ENCODE measurements around the gene DMAC1.

Gene DMAC1, protein sequence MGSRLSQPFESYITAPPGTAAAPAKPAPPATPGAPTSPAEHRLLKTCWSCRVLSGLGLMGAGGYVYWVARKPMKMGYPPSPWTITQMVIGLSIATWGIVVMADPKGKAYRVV

DNA sequence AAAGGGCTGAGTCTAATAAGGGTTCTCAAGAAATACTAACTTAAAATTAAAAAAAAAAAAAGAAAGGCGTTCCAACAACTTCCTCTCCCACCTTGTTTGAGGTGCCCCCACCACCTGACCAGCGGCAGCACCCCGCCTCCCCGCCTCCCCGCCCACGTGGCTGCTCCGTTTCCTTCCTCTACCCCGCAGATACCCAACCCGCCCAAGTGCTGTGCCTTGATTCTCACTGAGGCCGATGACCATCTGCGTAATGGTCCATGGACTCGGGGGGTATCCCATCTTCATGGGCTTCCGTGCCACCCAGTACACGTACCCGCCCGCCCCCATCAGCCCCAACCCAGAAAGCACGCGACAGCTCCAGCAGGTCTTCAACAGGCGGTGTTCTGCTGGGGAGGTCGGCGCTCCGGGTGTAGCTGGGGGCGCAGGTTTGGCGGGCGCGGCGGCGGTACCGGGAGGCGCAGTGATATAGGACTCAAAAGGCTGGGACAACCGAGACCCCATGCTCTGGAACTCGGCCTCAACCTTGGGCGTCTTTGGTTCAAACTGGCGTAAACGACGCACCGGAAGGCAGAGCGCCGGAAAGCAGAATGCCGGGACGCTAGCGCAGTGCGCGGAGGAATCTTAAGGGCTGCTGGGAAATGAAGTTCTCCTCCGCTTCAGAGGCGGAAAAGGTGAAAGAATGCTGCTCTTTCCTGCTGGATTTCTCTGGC, at the start of gene DMAC1:
TSS of gene DMAC1 (minus strand) at position 545 of the 710 bp plus-strand sequence. CDS start at position 501, 44 bp downstream.
- peak; percentile 79 for DNase-seq (ENCODE audit: low spot score)

DNA sequence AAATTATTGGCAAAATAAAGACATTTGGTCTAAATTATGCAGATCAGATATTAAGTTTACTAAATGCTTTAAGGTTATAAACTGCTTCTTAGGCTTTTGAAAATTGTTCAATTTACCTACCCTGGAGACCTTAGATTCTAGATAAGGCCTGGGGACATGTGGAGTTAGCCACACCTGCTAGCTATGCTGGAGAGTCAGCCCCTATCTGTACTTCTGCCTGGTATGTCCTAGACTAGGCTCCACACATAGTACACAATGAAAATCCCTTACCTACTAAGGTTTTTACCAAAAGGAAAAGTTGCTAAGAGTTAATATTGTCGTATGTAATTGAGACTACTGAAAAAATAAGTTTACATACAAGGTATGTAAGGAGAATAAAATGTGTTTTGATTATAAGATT, 49.8 kb upstream of the DMAC1 start:
- no peak for DNase-seq (ENCODE audit: low spot score)

DNA sequence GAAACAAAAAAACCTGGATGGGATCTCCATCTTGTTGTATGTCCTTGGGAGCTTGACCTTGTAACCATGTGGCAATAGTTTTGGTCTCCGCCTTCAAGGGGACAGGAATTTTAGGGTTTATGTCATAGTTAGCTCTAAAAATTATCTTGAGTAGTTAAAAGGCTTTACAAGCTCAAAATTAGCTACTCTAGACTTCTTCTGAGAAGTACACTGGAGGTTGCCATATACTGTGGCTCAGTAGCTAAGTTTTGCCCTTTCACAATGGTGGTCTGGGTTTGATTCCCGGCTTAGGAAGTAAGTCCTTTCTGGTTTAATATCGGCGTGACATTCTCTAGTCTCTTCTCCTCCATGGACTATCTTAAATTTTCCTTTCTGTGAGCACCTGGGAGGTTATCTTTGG, 48.9 kb upstream of the DMAC1 start:
- no peak for DNase-seq (ENCODE audit: low spot score)

DNA sequence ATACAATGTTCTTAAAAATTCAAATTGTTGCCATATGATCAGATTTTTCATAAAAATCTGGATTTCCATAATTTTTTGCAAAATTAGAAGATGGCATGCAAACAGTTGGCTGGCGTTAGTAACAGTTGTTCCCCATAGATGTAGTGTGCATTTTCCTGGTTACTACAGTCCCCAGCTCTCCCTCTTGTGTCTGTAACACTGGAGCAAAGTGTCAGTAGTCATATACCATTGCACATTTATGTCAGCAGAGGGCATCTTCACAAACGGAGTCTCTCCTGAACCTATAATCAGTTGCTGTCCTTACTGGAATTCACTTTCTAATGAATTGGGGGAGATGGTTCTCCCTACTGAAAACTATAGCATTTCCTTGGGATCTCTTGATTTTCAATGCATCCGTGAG, 44.7 kb upstream of the DMAC1 start:
- DNase-seq (ENCODE audit: low spot score) = peak; percentile 83

DNA sequence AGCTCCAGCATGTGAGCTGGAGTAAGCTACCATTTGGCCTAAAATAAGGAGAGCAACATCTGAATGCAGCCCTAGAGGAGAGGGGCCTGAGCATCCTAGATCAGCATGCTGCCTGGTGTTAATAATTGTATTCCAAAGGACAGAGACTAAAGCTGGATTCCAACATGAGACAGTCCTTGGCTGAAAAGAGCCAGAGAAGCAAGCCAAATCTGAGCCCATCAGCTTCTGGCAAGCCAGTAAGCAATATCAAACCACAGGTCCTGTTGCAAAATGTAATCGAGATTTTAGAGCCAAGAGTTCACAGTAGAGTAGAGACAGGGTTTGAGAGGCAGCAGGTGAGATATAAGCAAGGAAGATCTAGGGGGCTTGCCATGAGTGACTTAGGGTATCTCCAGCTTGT, 42.3 kb upstream of the DMAC1 start:
- DNase-seq (ENCODE audit: low spot score) = no peak

DNA sequence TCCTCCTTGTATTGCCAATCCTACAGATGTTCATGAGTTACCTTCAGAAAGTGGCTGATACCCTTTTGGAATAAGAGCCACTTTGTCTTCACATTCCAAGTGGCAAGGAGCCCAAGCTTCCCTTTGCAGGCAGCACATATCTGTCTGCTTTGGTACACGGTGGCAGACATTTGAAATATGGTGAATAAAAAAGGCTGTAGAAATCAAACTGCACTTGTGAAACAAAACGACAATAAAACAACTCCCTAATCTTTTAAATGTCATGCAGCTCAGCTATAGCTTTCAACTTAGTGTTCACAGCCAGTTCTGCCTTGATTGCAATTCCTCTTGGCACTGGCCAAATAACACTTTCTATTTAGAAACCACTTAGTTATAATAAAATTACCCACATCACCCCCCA, 35.0 kb upstream of the DMAC1 start:
- DNase-seq (ENCODE audit: low spot score) = no peak

DNA sequence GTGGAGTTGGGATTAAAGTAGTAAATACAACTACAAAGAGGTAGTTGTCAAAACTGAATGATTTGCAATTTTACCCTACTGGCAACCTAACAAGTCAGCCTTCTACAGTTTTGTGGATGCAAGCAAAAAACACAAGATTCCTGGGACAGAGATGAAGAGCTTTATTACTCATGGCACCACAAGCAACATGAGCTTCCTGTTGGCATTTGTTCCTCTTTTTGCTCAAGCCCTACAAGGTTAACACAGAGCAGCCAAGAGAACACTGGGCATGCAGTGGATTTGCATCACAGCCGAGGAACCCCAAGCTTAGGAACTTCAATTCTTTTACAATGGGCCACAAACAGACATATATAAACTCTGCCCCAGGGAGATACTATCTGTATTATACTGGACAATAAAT, 28.8 kb upstream of the DMAC1 start:
- no peak for DNase-seq (ENCODE audit: low spot score)

DNA sequence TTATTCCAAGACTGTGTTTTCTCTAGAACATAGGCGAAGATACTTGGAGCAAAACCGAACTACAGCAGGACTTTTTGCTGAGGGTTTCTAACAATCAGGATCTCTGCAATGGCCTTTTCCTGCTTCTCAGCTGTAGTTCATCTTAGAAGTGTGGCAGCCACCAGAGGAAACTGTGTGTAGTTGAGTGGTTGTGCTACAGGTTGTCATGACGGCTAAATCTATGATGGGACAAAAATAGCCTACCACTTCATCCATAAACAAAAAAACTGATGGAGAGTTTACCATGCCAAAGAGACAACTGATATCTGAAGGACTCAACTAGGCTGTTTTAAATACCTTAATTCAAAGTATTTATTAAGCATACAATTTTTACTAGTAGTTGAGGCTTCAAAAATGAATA, 28.2 kb upstream of the DMAC1 start:
- no peak for DNase-seq (ENCODE audit: low spot score)

DNA sequence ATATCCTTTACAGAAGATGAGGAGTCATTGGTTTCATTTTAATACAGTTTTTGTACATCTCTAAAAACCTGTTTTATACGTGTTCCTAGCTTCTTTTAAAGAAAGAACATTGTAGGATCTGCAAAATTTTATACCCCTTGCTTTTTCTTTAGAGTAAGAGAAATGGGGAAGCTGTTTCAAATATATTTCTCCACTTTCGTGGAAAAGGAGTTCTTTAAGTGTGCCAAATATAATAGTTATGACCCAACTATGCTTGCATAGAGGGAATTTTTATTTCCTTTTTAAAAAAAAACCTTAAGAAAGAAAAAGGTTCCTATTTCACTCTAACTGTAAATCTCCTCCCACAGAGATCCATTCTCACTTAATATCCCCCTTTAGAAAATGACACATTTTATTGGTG, 27.5 kb upstream of the DMAC1 start:
- no peak for DNase-seq (ENCODE audit: low spot score)

DNA sequence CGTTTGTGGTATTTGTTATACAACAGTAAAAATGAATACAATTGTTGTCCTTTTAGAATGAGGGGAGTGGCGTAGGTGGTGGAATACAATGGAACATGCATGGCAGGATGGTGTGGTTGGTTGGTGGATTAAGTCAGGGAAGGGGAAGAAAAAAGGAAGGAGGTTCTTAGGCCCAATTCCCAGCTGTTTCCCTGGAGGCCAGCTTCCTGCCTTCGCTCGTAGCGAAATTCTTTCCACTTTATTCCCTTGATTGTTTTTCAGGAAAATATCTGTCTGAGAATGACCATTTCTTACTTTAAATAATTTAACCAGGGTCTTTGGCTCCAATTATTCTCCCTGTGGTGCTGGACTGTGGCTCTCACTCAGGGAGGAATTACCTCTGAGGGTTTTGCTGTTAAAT, 24.1 kb upstream of the DMAC1 start:
- DNase-seq (ENCODE audit: low spot score) = no peak

DNA sequence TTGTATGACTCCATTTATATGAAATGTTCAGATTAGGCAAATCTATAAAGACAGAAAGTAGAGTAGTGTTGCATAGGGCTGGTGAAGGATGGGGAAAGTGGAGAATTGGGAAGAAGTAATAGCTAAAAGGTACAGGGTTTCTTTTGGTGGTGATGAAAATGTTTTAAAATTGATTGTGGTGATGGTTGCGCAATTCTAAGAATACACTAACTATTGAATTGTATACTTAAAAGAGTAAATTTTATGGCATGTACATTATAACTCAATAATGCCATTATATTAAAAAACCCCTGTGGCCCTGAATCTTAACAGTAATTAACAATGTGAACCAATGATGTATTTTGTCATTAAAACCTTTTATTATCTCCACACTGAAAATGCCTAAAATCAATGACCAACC, 20.4 kb upstream of the DMAC1 start:
- no peak for DNase-seq (ENCODE audit: low spot score)

DNA sequence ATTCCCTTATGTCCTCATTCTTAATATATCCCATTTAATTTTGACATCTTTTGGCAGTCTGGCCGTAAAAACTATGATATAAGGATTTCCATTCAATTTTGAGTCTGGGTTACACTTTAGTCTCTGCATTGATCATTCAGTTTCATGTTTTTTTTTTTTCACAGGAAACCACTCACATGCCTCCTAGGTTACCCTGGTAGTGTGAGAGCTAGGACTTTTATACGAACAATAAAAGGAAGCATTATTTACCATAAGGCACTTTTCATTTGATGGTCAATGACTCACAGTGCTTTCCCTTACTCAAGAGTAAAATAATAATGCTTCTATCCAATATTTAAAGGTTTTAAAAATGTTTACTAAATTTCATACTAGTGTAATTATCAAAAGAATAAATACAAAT, 16.4 kb upstream of the DMAC1 start:
- no peak for DNase-seq (ENCODE audit: low spot score)

DNA sequence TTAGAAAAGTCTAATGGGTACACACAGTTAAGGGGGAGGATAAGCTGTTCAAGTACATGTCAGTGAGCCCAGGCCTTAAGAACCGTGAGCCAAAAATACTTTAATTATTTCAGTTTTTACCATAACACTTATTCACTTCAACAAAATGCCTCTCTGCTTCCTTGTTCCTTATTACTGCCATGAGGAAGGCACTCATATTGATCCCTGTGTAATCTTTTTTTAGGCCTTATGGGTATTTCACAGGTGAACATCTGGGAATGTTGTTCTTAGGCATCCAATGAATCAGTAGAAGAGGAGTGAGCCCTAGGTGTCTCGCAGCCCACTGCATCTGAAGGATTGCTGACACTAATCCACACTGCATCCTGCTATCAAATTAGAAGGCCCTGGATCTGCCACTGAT, 13.5 kb upstream of the DMAC1 start:
- no peak for DNase-seq (ENCODE audit: low spot score)

DNA sequence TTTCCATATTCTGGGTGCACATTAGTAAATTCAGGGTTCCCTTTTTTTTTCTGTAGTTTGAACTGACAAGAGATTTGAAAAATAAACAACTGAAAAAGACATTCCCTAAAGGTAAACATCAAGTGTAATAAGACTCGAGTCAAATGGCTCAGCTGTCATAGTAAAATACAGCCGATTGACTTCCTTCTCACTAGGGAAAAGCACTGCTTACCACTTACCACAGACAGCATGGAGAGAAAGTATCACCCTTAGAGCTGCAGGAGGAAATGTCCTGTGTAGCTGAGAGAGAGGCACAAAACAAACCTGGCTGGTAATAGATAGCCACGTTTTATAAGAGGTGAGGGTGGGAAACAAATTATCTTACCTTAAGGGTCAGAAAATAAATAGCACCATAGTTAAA, 12.1 kb upstream of the DMAC1 start:
- no peak for DNase-seq (ENCODE audit: low spot score)

DNA sequence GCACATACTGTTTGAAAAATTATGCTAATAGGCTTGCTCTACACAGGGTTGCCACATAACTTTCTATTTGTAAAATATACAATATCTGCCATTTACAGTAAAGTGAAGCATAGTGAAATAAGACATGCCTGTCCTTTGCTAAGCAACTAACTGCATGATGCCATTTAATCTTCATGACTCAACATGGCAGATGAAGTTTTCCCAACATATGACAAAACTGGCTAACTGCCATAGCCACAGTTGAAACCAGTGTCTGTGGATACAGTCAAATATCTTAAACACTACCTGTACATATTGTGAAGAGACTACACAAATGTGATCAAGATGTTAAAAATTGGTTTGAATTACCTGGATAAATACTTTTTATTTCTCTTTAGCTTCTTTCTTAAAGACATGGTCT, 3.1 kb upstream of the DMAC1 start:
- DNase-seq (ENCODE audit: low spot score) = no peak

DNA sequence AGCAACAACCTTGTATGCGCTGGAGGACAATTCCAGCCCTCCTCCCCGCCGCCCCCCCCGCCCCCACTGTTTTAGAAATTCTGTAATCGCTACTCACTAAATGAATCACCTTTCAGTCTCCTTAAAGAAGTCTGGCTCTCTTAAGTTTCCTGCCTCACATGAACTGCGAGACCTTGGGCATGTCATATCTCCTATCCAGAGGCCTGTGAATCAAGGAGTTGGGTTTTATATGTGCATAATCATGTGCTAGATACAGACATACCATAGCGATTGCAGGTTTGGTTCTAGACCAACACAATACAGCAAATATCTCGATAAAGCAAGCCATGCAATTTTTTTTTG, 337 bp upstream of the DMAC1 start:
- DNase-seq (ENCODE audit: low spot score) = no peak

DNA sequence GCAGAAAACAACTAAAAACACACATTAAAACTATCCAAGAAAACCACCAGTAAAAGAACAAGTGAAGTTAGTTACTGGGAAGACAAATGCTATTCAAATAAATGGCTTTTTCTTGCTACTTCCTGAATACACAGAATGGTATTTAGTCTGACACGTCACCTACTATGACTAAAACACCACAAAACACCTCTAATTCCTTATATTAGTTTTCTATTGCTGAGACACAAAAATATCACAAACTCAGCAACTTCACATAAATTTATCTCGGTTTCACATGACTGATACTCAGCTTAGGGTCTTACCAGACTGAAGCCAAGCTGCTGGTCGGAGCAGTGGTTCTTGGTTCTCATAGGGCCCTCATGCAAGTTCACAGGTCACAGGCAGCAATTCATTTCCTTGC, 5.4 kb downstream of the DMAC1 start:
- DNase-seq (ENCODE audit: low spot score) = no peak

DNA sequence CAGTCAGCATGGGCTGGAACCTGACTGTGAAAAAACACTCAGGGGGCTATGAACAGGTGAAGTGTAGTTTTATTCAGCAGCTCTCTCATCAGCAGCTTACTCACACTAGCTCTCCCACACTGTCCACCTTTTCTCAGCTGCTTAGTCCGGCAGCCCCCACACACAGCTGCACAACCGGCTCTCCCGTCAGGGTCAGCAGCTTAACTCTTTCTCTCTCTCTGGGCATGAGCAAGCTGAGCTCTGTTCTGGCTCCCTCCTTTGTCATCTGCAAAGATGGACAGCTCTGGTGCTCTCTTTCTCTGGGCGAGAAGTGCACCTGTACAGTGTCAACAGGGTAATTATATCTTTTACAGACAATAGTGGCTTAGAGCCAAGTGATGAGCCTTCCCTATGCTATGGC, 8.2 kb downstream of the DMAC1 start:
- no peak for DNase-seq (ENCODE audit: low spot score)

DNA sequence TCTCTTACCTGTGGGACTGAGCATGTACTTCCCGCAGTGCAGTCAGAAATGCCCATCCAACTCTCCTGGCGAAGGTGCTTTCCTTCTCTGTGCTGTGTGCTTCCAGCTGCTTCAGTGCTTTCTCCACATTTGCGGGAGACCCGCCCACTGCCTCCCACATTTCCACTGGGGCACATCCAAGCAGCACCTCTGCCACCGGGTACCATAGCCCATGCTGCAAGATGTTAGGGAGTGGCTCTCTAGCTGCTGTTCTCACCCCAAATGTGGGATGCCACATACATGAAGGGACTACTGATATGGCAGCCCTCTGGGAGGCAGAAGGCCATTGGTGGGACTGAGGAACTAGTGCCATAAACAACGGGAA, 8.8 kb downstream of the DMAC1 start:
- DNase-seq (ENCODE audit: low spot score) = no peak

DNA sequence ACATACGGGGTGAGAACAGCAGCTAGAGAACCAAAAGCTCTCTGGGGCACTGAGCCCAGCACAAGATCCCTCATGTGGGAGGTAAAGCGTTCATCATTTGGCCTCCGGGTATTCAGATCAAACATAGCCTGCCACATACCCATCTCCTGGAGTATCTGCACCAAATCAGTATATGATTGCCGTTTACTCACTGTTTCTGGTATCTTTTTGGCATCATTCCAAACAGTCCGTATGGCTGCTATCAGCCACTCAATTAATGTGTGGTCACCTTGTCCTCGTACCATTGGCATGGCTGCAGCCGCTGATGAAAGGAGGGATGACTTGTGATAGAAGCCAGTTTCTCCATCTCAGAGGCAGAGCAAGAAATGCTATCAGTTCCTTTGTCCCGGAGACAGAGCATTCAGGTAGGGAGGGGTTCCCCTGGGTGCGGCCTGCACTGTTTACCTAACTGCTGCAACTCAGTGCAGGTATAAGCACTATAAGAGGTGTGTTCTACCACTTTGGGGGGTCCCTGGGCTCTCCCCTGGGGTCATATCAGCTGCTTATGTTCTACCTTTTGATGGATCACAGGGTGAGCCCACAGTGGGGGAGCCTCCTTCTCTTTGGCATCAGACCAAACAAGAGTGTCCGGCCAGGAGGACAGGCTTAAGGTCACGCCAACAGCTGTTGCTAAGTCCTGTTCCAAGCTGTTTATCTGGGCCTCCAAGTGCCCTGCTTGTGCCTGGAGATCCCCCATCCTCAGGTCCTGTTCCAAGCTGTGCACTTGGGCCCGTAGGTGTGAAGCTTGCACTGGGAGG, 9.4 kb downstream of the DMAC1 start:
- no peak for DNase-seq (ENCODE audit: low spot score)

DNA sequence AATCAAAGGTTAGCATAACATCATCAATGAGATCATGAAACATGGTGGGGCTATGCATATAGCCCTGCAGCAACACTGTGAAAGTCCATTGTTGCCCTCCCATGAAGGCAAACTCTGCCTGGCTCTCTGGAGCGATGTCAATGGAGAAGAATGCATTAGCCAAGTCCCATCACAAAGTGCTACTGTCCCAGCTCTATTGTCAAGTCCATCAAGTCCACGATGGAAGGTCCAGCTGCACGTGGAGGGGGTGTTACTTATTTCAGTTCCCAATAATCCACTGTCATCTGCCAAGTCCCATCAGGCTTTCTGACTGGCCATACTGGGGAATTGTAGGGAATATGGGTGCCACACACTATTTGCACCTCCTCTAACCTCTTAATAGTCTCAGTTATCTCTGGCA, 10.8 kb downstream of the DMAC1 start:
- DNase-seq (ENCODE audit: low spot score) = peak; percentile 60

DNA sequence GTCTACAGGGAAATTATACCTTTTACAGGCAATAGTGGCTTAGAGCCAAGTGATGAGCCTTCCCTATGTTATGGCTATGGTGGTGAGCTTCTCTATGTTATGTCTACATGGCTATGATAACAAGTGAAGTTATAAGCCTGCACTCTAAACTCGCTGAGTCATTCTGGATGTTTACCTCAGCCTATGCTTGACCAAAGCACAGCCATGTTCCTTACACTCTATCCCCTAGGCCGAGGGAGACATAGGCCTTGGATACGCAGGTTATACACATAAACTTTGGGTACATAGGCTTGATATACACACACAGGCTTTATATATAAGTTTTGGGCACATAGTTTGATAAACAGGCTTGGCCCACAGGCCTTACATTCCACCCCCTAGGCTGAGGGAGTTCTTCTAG, 13.8 kb downstream of the DMAC1 start:
- DNase-seq (ENCODE audit: low spot score) = no peak

DNA sequence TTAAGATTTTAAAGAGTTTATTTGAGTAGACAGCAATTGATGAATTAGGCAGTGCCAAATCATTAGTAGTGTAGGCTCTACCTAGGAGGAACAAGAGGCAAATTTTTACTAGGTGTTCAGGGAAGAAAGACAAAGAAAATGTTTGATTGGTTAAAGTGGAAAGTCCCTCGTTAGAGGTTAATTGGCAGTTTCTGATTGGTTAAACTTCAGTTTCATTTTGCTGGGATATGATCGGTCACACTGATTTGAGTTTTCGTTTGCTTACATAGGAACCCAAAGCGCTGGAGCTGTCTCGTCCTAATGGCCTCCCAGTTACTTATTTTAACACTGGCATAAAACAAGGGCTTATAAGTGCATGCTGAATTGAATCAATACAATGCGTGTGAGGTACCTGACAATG, 15.1 kb downstream of the DMAC1 start:
- DNase-seq (ENCODE audit: low spot score) = no peak

DNA sequence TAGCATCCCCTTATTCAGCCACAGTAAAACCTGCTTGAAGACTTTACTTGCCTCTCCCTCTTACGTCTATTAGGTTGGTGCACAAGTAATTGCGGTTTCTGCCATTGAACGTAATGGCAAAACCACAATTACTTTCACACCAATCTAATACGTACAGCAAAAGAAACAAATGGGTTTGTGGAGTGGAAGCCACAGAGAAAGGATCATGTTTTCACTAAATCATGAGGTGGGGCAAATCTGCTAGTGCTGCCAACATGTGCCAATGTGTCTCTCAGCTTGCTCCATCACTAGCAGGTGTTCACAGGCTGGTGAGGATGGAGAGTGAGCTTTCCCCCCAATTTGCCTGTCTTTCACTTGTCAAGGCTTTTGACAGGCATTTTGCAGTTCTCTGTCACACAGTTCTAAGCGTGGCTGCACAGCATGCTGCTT, 15.9 kb downstream of the DMAC1 start:
- DNase-seq (ENCODE audit: low spot score) = no peak

Data from pons (tissue), 1 donor.